GM23338 (cell line): ENCODE results near the gene B4GALT5. TPM values are rescaled to one million over a fixed set of nuclear protein-coding genes. Genes with fewer than 3 reads are reported as not detected.
A peak's percentile ranks its signal among the peaks of the same experiment; 100 is the strongest.

ENCODE experiments used
- ATAC-seq: fragments of 200-7000 bp; cut with Tn5 transposase; 3 replicates; pipeline ENCODE4 v1.9.1; 2020
- DNase-seq: peaks from one replicate; pipeline ENCODE4 v3.0.0-alpha.2; 2015; ENCODE audit warnings: low spot score
- H2AFZ ChIP-seq: fragments of 200-600 bp; sonication (generic); 2 replicates; pipeline ENCODE4 v1.8.0; 2016; ENCODE audit warnings: antibody characterized with exemption, mild to moderate bottlenecking, moderate library complexity
- H3F3A ChIP-seq: fragments of 200-600 bp; sonication (generic); replicated peaks from 2 replicates; pipeline ENCODE4 v1.8.0; 2017; ENCODE audit warnings: antibody characterized with exemption, mixed run types, low read depth
- H3K27ac ChIP-seq: fragments of 200-600 bp; sonication (generic); 2 replicates; pipeline ENCODE4 v1.6.1; 2016; ENCODE audit warnings: low read depth
- H3K27me3 ChIP-seq: fragments of 200-600 bp; sonication (generic); 2 replicates; pipeline ENCODE4 v1.8.0; 2016; ENCODE audit warnings: mild to moderate bottlenecking, mixed run types, moderate library complexity; ENCODE audit not compliant: insufficient read depth
- H3K36me3 ChIP-seq: fragments of 200-600 bp; sonication (generic); 2 replicates; pipeline ENCODE4 v1.8.0; 2016; ENCODE audit warnings: mild to moderate bottlenecking; ENCODE audit not compliant: insufficient read depth
- H3K4me1 ChIP-seq: fragments of 200-600 bp; sonication (generic); 2 replicates; pipeline ENCODE4 v1.8.0; 2016; ENCODE audit warnings: mild to moderate bottlenecking, moderate library complexity; ENCODE audit not compliant: insufficient read depth
- H3K4me2 ChIP-seq: fragments of 200-600 bp; sonication (generic); 2 replicates; pipeline ENCODE4 v1.7.1; 2017; ENCODE audit warnings: mixed run types
- H3K4me3 ChIP-seq: fragments of 200-600 bp; sonication (generic); 2 replicates; pipeline ENCODE4 v1.6.1; 2016; ENCODE audit warnings: mixed run types
- H3K79me2 ChIP-seq: fragments of 200-600 bp; sonication (generic); replicated peaks from 2 replicates; pipeline ENCODE4 v1.8.0; 2017; ENCODE audit warnings: mild to moderate bottlenecking; ENCODE audit not compliant: insufficient read depth
- H3K9me2 ChIP-seq: fragments of 200-600 bp; sonication (generic); 2 replicates; pipeline ENCODE4 v1.8.0; 2017; ENCODE audit not compliant: insufficient read depth
- H4K20me1 ChIP-seq: fragments of 200-600 bp; sonication (generic); replicated peaks from 2 replicates; pipeline ENCODE4 v1.8.0; 2017; ENCODE audit warnings: mild to moderate bottlenecking; ENCODE audit not compliant: insufficient read depth
- H3K27ac Mint-ChIP-seq: 2 replicates; pipeline ENCODE4 v1.8.0; 2020; ENCODE audit warnings: inconsistent platforms, mild to moderate bottlenecking, moderate library complexity, mixed read lengths
- H3K27me3 Mint-ChIP-seq: 3 replicates; pipeline ENCODE4 v1.8.0; 2022; ENCODE audit warnings: low read depth, mild to moderate bottlenecking, moderate library complexity, mixed read lengths, inconsistent platforms; ENCODE audit not compliant: insufficient read depth, poor library complexity
- H3K36me3 Mint-ChIP-seq: 3 replicates; pipeline ENCODE4 v1.8.0; 2021; ENCODE audit warnings: low read depth, mild to moderate bottlenecking, inconsistent platforms, moderate library complexity, mixed read lengths
- H3K4me1 Mint-ChIP-seq: 3 replicates; pipeline ENCODE4 v1.8.0; 2020; ENCODE audit warnings: mild to moderate bottlenecking, inconsistent platforms, mixed read lengths
- H3K4me3 Mint-ChIP-seq: 3 replicates; pipeline ENCODE4 v1.8.0; 2021; ENCODE audit warnings: moderate library complexity, mild to moderate bottlenecking, inconsistent platforms, mixed read lengths
- H3K9me3 Mint-ChIP-seq: 3 replicates; pipeline ENCODE4 v1.8.0; 2020; ENCODE audit warnings: moderate library complexity, mild to moderate bottlenecking, inconsistent platforms, mixed read lengths
- CREB1 ChIP-seq: fragments of 250-450 bp; sonication (Bioruptor Pico); IDR thresholded peaks from 2 replicates; pipeline ENCODE4 v1.5.0; 2020; ENCODE audit warnings: low read depth, mild to moderate bottlenecking, moderate library complexity
- EZH2 ChIP-seq: fragments of 200-600 bp; sonication (generic); IDR thresholded peaks from one replicate; pipeline ENCODE4 v1.8.0; 2017; ENCODE audit warnings: antibody characterized with exemption, mild to moderate bottlenecking, low read depth; ENCODE audit not compliant: unreplicated experiment
- EZH2phosphoT487 ChIP-seq: fragments of 200-600 bp; sonication (generic); IDR thresholded peaks from one replicate; pipeline ENCODE4 v1.8.1; 2018; ENCODE audit warnings: antibody characterized with exemption; ENCODE audit not compliant: unreplicated experiment
- JUNB ChIP-seq: IDR thresholded peaks from one replicate; pipeline ENCODE4 v1.6.1; 2016; ENCODE audit warnings: antibody characterized with exemption; ENCODE audit not compliant: unreplicated experiment
- STAT1 ChIP-seq: IDR thresholded peaks from one replicate; pipeline ENCODE4 v1.6.1; 2016; ENCODE audit warnings: antibody characterized with exemption; ENCODE audit not compliant: unreplicated experiment
- ZNF114 ChIP-seq: fragments of 250-450 bp; sonication (Bioruptor Pico); IDR thresholded peaks from 2 replicates; pipeline ENCODE4 v1.5.0; 2020; ENCODE audit warnings: mild to moderate bottlenecking, moderate library complexity
- ZNF331 ChIP-seq: fragments of 250-450 bp; sonication (Bioruptor Pico); IDR thresholded peaks from 2 replicates; pipeline ENCODE4 v1.5.0; 2020; ENCODE audit warnings: low read depth, mild to moderate bottlenecking, moderate library complexity
- polyA plus RNA-seq: library from polyadenylated mRNA; unstranded; fragments of >200 nt; fragmentation: Nextera tagmentation; extraction: Ambion mirVana; gene quantifications from 2 replicates; pipeline ENCODE4 v1.2.1, GENCODE V29; 2016
- total RNA-seq: library from RNA; depleted of rRNA; stranded (reverse); fragments of >200 nt; shearing (Covaris generic); gene quantifications from 2 replicates; pipeline ENCODE4 v1.2.3, GENCODE V29; 2014
- TF ChIP-seq, protein P1 (sequence below): IDR thresholded peaks from one replicate; pipeline ENCODE4 v1.6.1; 2018; ENCODE audit warnings: antibody characterized with exemption; ENCODE audit not compliant: unreplicated experiment
- TF ChIP-seq, protein P2 (sequence below): IDR thresholded peaks from 2 replicates; pipeline ENCODE4 v1.6.1; 2016; ENCODE audit warnings: antibody characterized with exemption
- TF ChIP-seq, protein P3 (sequence below): fragments of 250-450 bp; sonication (Bioruptor Pico); IDR thresholded peaks from 2 replicates; pipeline ENCODE4 v1.5.0; 2020; ENCODE audit warnings: mild to moderate bottlenecking, moderate library complexity

B4GALT5 gene
- total and polyA plus RNA-seq, 2 experiments from 2014 or later: 19.1 to 50.3 TPM

DNA sequence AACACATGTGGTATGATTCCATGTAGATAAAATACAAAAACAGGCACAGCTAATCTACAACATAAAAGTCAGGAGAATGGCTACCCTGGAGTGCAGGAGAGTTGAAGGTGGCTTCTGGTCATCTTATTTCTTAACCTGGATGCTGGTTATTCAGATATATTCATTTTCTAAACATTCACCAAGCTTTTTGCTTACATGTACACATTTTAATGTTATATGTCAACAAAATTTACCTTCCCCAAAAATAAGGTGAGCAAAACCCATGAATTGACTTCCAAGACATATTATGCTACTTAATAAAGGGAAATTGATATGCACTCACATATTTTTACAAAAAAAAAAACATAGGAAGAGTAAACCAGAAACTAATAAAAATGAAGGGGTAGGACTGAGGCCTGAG lies 50.6 kb downstream of the B4GALT5 start:
- Histone ChIP-seq H3K36me3 (no peaks in the 10 kb centered on the region), H4K20me1 (peaks cover 84% of the 10 kb centered on the region), H3K27me3 (no peaks in the 10 kb centered on the region), H3F3A (no peaks in the 10 kb centered on the region), H3K79me2 (peaks cover 98% of the 10 kb centered on the region), H3K4me2 (0 out of 2 replicates have a peak overlapping the region, but pooled peaks have one; percentile 25), H3K4me3 (no peak overlapping the region), H3K9me2 (no peaks in the 10 kb centered on the region), H3K4me1 (peaks cover 73% of the 10 kb centered on the region), H3K27ac (no peak overlapping the region), H2AFZ (no peak overlapping the region)
- DNase-seq (no peak), ATAC-seq (no peak)
- TF ChIP-seq EZH2 (no peak), CREB1 (CRISPR knock-in tag) (no peak), JUNB (no peak), EZH2phosphoT487 (no peak)
- no peaks in the 10 kb centered on the region for H3K9me3 Mint-ChIP-seq
- peak overlapping the region; percentile 42; the same call in 1 of the 2 replicates for H3K27ac Mint-ChIP-seq
- no peaks in the 10 kb centered on the region for H3K36me3 Mint-ChIP-seq
- H3K4me1 Mint-ChIP-seq: peaks cover 49% of the 10 kb centered on the region
- H3K27me3 Mint-ChIP-seq: peaks cover 2% of the 10 kb centered on the region
- no peak overlapping the region for H3K4me3 Mint-ChIP-seq

DNA sequence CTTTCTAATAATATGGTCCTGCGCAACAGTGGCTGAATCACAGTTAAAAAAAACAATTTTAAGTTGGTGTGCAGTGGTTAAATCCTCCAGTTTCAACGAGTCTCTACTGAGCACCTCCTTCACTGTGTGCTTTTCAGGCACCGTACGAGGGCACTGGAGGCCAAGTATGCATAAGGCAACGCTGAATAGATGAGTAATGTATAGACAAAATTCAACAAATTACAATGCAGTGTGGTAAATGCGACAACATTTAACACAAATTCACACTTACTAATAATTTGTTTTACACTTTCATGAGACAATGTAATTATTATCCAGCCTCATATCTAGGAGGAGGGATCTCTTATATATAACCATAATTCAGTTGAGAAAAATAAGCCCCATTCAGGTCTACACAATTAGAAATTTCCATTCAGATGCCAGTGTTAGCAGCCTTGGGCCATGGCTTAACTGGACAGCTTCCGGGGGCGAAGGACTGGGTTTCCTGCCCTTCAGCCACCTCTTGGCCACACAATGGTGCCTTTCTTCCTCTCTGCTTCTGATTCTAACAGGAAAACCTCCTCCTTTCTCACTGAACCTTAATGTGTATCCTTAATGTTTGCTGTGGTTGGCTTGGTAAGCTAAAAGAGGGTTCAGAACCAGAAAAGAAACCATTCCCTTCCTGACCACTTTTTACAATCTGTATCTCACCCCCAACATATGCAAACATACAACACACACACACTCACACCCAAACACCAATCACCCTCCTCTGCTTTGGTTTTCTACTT lies 51.9 kb downstream of the B4GALT5 start:
- Mint-ChIP-seq H3K27ac (peak overlapping the region; percentile 10; the same call in 1 of the 2 replicates), H3K9me3 (no peaks in the 10 kb centered on the region), H3K4me1 (peaks cover 40% of the 10 kb centered on the region), H3K36me3 (no peaks in the 10 kb centered on the region), H3K27me3 (peaks cover 2% of the 10 kb centered on the region), H3K4me3 (no peak overlapping the region)
- Histone ChIP-seq H3K4me1 (peaks cover 75% of the 10 kb centered on the region), H4K20me1 (peaks cover 84% of the 10 kb centered on the region), H3K27ac (no peak overlapping the region; the same call in 1 of the 2 replicates), H3K4me3 (no peak overlapping the region), H3K36me3 (no peaks in the 10 kb centered on the region), H3K79me2 (peaks cover 98% of the 10 kb centered on the region), H3K4me2 (no peak overlapping the region), H3F3A (no peaks in the 10 kb centered on the region), H3K27me3 (no peaks in the 10 kb centered on the region), H3K9me2 (no peaks in the 10 kb centered on the region), H2AFZ (no peak overlapping the region)
- DNase-seq (no peak), ATAC-seq (no peak)
- TF ChIP-seq, protein P1, sequence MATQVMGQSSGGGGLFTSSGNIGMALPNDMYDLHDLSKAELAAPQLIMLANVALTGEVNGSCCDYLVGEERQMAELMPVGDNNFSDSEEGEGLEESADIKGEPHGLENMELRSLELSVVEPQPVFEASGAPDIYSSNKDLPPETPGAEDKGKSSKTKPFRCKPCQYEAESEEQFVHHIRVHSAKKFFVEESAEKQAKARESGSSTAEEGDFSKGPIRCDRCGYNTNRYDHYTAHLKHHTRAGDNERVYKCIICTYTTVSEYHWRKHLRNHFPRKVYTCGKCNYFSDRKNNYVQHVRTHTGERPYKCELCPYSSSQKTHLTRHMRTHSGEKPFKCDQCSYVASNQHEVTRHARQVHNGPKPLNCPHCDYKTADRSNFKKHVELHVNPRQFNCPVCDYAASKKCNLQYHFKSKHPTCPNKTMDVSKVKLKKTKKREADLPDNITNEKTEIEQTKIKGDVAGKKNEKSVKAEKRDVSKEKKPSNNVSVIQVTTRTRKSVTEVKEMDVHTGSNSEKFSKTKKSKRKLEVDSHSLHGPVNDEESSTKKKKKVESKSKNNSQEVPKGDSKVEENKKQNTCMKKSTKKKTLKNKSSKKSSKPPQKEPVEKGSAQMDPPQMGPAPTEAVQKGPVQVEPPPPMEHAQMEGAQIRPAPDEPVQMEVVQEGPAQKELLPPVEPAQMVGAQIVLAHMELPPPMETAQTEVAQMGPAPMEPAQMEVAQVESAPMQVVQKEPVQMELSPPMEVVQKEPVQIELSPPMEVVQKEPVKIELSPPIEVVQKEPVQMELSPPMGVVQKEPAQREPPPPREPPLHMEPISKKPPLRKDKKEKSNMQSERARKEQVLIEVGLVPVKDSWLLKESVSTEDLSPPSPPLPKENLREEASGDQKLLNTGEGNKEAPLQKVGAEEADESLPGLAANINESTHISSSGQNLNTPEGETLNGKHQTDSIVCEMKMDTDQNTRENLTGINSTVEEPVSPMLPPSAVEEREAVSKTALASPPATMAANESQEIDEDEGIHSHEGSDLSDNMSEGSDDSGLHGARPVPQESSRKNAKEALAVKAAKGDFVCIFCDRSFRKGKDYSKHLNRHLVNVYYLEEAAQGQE: no peak
- TF ChIP-seq JUNB: no peak
- TF ChIP-seq ZNF114 (CRISPR knock-in tag): no peak
- no peak for TF ChIP-seq CREB1 (CRISPR knock-in tag)
- no peak for TF ChIP-seq STAT1
- TF ChIP-seq, protein P2, sequence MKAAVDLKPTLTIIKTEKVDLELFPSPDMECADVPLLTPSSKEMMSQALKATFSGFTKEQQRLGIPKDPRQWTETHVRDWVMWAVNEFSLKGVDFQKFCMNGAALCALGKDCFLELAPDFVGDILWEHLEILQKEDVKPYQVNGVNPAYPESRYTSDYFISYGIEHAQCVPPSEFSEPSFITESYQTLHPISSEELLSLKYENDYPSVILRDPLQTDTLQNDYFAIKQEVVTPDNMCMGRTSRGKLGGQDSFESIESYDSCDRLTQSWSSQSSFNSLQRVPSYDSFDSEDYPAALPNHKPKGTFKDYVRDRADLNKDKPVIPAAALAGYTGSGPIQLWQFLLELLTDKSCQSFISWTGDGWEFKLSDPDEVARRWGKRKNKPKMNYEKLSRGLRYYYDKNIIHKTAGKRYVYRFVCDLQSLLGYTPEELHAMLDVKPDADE: no peak
- no peak for TF ChIP-seq ZNF331 (CRISPR knock-in tag)
- TF ChIP-seq, protein P3, sequence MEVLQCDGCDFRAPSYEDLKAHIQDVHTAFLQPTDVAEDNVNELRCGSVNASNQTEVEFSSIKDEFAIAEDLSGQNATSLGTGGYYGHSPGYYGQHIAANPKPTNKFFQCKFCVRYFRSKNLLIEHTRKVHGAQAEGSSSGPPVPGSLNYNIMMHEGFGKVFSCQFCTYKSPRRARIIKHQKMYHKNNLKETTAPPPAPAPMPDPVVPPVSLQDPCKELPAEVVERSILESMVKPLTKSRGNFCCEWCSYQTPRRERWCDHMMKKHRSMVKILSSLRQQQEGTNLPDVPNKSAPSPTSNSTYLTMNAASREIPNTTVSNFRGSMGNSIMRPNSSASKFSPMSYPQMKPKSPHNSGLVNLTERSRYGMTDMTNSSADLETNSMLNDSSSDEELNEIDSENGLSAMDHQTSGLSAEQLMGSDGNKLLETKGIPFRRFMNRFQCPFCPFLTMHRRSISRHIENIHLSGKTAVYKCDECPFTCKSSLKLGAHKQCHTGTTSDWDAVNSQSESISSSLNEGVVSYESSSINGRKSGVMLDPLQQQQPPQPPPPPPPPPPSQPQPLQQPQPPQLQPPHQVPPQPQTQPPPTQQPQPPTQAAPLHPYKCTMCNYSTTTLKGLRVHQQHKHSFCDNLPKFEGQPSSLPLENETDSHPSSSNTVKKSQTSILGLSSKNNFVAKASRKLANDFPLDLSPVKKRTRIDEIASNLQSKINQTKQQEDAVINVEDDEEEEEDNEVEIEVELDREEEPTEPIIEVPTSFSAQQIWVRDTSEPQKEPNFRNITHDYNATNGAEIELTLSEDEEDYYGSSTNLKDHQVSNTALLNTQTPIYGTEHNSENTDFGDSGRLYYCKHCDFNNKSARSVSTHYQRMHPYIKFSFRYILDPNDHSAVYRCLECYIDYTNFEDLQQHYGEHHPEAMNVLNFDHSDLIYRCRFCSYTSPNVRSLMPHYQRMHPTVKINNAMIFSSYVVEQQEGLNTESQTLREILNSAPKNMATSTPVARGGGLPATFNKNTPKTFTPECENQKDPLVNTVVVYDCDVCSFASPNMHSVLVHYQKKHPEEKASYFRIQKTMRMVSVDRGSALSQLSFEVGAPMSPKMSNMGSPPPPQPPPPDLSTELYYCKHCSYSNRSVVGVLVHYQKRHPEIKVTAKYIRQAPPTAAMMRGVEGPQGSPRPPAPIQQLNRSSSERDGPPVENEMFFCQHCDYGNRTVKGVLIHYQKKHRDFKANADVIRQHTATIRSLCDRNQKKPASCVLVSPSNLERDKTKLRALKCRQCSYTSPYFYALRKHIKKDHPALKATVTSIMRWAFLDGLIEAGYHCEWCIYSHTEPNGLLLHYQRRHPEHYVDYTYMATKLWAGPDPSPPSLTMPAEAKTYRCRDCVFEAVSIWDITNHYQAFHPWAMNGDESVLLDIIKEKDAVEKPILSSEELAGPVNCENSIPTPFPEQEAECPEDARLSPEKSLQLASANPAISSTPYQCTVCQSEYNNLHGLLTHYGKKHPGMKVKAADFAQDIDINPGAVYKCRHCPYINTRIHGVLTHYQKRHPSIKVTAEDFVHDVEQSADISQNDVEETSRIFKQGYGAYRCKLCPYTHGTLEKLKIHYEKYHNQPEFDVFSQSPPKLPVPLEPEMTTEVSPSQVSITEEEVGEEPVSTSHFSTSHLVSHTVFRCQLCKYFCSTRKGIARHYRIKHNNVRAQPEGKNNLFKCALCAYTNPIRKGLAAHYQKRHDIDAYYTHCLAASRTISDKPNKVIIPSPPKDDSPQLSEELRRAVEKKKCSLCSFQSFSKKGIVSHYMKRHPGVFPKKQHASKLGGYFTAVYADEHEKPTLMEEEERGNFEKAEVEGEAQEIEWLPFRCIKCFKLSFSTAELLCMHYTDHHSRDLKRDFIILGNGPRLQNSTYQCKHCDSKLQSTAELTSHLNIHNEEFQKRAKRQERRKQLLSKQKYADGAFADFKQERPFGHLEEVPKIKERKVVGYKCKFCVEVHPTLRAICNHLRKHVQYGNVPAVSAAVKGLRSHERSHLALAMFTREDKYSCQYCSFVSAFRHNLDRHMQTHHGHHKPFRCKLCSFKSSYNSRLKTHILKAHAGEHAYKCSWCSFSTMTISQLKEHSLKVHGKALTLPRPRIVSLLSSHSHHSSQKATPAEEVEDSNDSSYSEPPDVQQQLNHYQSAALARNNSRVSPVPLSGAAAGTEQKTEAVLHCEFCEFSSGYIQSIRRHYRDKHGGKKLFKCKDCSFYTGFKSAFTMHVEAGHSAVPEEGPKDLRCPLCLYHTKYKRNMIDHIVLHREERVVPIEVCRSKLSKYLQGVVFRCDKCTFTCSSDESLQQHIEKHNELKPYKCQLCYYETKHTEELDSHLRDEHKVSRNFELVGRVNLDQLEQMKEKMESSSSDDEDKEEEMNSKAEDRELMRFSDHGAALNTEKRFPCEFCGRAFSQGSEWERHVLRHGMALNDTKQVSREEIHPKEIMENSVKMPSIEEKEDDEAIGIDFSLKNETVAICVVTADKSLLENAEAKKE (CRISPR knock-in tag): no peak
